ENCODE measurements around the gene TAF6.

GRCh38 chr7:100127866-100128636, 8.9 kb upstream of the TAF6 start:
- TF ChIP-seq CTCF (IDR thresholded peaks at IDR 0.05; ENCODE audit: insufficient read depth, low read length) (no peak), REST (IDR thresholded peaks at IDR 0.05; ENCODE audit: insufficient replicate concordance, low read depth) (no peak), POLR2AphosphoS5 (IDR thresholded peaks at IDR 0.05; ENCODE audit: low read depth) (no peak), SPI1 (IDR thresholded peaks at IDR 0.05; ENCODE audit: borderline replicate concordance, low read depth) (no peak)

All from HL-60 (cell line).